Suprapubic skin (tissue), 4 donors: ENCODE data around the gene LCMT1. TPM values are rescaled to one million over a fixed set of nuclear protein-coding genes. Genes with fewer than 3 reads are reported as not detected.

Source experiments
- DNase-seq, 2 donors: peaks; one replicate each; pipeline ENCODE4 v3.0.0-alpha.2; 2019; ENCODE audit warnings: low spot score in 2 of 2
- H3K27ac ChIP-seq: fragments of 200-600 bp; sonication (generic); one replicate; pipeline ENCODE4 v1.5.1; 2019
- H3K27me3 ChIP-seq: fragments of 200-600 bp; sonication (generic); one replicate; pipeline ENCODE4 v1.5.1; 2019
- H3K36me3 ChIP-seq: fragments of 200-600 bp; sonication (generic); one replicate; pipeline ENCODE4 v1.5.1; 2019
- H3K4me1 ChIP-seq: fragments of 200-600 bp; sonication (generic); one replicate; pipeline ENCODE4 v1.5.1; 2019
- H3K4me3 ChIP-seq: fragments of 200-600 bp; sonication (generic); one replicate; pipeline ENCODE4 v1.5.1; 2019; ENCODE audit warnings: mild to moderate bottlenecking
- H3K9me3 ChIP-seq: fragments of 200-600 bp; sonication (generic); one replicate; pipeline ENCODE4 v1.5.1; 2019
- CTCF ChIP-seq, 2 donors: fragments of 200-600 bp in 1 of 2; fragments of 450-650 bp in 1 of 2; sonication (generic) in 1 of 2; IDR thresholded peaks; one replicate each; pipeline ENCODE4 v1.5.1; 2016 to 2019; ENCODE audit warnings: antibody characterized with exemption in 2 of 2, mild to moderate bottlenecking in 1 of 2, moderate library complexity in 1 of 2
- EP300 ChIP-seq: sonication (generic); formaldehyde crosslinking; IDR thresholded peaks from one replicate; pipeline ENCODE4 v1.6.1; 2017; ENCODE audit warnings: antibody characterized with exemption
- POLR2A ChIP-seq, 2 donors: fragments of 450-650 bp; IDR thresholded peaks; one replicate each; pipeline ENCODE4 v1.6.1; 2017; ENCODE audit warnings: antibody characterized with exemption in 2 of 2, mild to moderate bottlenecking in 2 of 2, moderate library complexity in 2 of 2
- POLR2AphosphoS5 ChIP-seq, 3 donors: sonication (generic); formaldehyde crosslinking; IDR thresholded peaks; one replicate each; pipeline ENCODE4 v1.6.1; 2017; ENCODE audit warnings: antibody characterized with exemption in 3 of 3
- WGBS: methylation state at CpG from one replicate; pipeline ENCODE4 v1.1.5; 2018; 5-methylcytosine and 5-hydroxymethylcytosine counted together
- total RNA-seq, 4 donors: library from RNA; depleted of rRNA; stranded (reverse); fragments of >200 nt; gene quantifications; one replicate each; pipeline ENCODE4 v1.1.0, GENCODE V29; 2016

LCMT1 gene
- total RNA-seq, 4 donors from 2014 or later: 41.2 to 54.3 (median 42.8) TPM

GRCh38 chr16:25079637-25080378 is 31.7 kb upstream of the LCMT1 start:
- 68% methylated on average over 4 of the region's 4 CpGs for WGBS
- Histone ChIP-seq H3K36me3 (no peaks in the 10 kb centered on the region), H3K27me3 (no peaks in the 10 kb centered on the region), H3K27ac (no peak overlapping the region), H3K4me1 (no peaks in the 10 kb centered on the region), H3K4me3 (no peak overlapping the region), H3K9me3 (no peaks in the 10 kb centered on the region)
- TF ChIP-seq POLR2A (IDR thresholded peaks at IDR 0.05) (no peak), POLR2AphosphoS5 (IDR thresholded peaks at IDR 0.05) (no peak), CTCF (IDR thresholded peaks at IDR 0.05) (no peak), EP300 (no peak)
- no peak for DNase-seq

- H3K4me3 ChIP-seq: no peak overlapping the region
- H3K27me3 ChIP-seq: no peaks in the 10 kb centered on the region
- DNase-seq: no peak
- no peak overlapping the region for H3K27ac ChIP-seq
- TF ChIP-seq EP300: no peak
- TF ChIP-seq POLR2A (IDR thresholded peaks at IDR 0.05): no peak
- no peak for TF ChIP-seq POLR2AphosphoS5 (IDR thresholded peaks at IDR 0.05)
- TF ChIP-seq CTCF (IDR thresholded peaks at IDR 0.05): no peak
- no peaks in the 10 kb centered on the region for H3K36me3 ChIP-seq
- H3K4me1 ChIP-seq: no peaks in the 10 kb centered on the region
- WGBS: 90% methylated on average over 5 of the region's 5 CpGs
- no peaks in the 10 kb centered on the region for H3K9me3 ChIP-seq
Measured at GRCh38 chr16:25080420-25081131, 31.0 kb upstream of the LCMT1 start.

GRCh38 chr16:25081702-25082101 is 29.8 kb upstream of the LCMT1 start:
- H3K4me1 ChIP-seq: no peaks in the 10 kb centered on the region
- TF ChIP-seq POLR2AphosphoS5 (IDR thresholded peaks at IDR 0.05) (no peak), POLR2A (IDR thresholded peaks at IDR 0.05) (no peak), EP300 (no peak), CTCF (IDR thresholded peaks at IDR 0.05) (no peak)
- no peak overlapping the region for H3K27ac ChIP-seq
- H3K9me3 ChIP-seq: no peaks in the 10 kb centered on the region
- no peak overlapping the region for H3K4me3 ChIP-seq
- DNase-seq: no peak
- no peaks in the 10 kb centered on the region for H3K27me3 ChIP-seq
- WGBS: 93% methylated on average over 9 of the region's 9 CpGs
- no peaks in the 10 kb centered on the region for H3K36me3 ChIP-seq

- no peaks in the 10 kb centered on the region for H3K4me1 ChIP-seq
- WGBS: 91% methylated on average over 6 of the region's 6 CpGs
- no peaks in the 10 kb centered on the region for H3K36me3 ChIP-seq
- no peak overlapping the region for H3K4me3 ChIP-seq
- no peak overlapping the region for H3K27ac ChIP-seq
- H3K27me3 ChIP-seq: no peaks in the 10 kb centered on the region
- TF ChIP-seq CTCF (IDR thresholded peaks at IDR 0.05) (no peak), POLR2AphosphoS5 (IDR thresholded peaks at IDR 0.05) (no peak), EP300 (no peak), POLR2A (IDR thresholded peaks at IDR 0.05) (no peak)
- no peaks in the 10 kb centered on the region for H3K9me3 ChIP-seq
- DNase-seq: no peak
Measured at GRCh38 chr16:25083065-25083464, 28.5 kb upstream of the LCMT1 start.

- no peaks in the 10 kb centered on the region for H3K27me3 ChIP-seq
- TF ChIP-seq CTCF (IDR thresholded peaks at IDR 0.05) (no peak), EP300 (no peak), POLR2AphosphoS5 (IDR thresholded peaks at IDR 0.05) (no peak), POLR2A (IDR thresholded peaks at IDR 0.05) (no peak)
- H3K9me3 ChIP-seq: no peaks in the 10 kb centered on the region
- WGBS: 88% methylated on average over 6 of the region's 6 CpGs
- DNase-seq: no peak
- no peaks in the 10 kb centered on the region for H3K36me3 ChIP-seq
- H3K27ac ChIP-seq: no peak overlapping the region
- H3K4me3 ChIP-seq: no peak overlapping the region
- no peaks in the 10 kb centered on the region for H3K4me1 ChIP-seq
Measured at GRCh38 chr16:25083701-25084100, 27.8 kb upstream of the LCMT1 start.
